GM10266 (cell line): ENCODE results near the gene SCUBE1.

Source experiments
- DNase-seq: peaks from one replicate; pipeline ENCODE4 v3.0.0; 2012; ENCODE audit errors: extremely low spot score
- TF ChIP-seq, protein P1 (sequence below): IDR thresholded peaks from 2 replicates; pipeline ENCODE4 v1.5.1; 2012; ENCODE audit warnings: mild to moderate bottlenecking, low read depth; ENCODE audit not compliant: control insufficient read depth, insufficient read depth; ENCODE audit errors: missing control alignments

SCUBE1 gene

DNA sequence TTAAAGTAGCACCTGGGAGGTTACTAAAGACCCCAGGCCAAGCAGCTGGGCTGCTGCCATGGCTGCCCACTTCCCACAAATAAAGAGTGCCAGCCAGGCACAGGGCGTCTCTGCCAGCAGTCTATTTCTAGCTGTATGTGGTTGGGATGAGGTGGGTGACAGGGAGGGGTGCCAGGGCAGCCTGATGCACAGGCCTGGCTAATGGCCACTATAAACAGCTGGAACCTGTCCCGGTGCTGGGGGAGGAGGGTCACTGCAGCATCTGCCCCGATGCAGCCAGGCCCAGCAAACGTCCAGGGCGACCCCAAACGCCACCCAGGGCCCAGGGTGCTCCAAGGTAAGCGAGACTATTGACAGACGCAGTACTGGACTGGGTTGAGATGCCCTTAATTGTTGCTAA lies 37.4 kb downstream of the SCUBE1 start:
- TF ChIP-seq, protein P1, sequence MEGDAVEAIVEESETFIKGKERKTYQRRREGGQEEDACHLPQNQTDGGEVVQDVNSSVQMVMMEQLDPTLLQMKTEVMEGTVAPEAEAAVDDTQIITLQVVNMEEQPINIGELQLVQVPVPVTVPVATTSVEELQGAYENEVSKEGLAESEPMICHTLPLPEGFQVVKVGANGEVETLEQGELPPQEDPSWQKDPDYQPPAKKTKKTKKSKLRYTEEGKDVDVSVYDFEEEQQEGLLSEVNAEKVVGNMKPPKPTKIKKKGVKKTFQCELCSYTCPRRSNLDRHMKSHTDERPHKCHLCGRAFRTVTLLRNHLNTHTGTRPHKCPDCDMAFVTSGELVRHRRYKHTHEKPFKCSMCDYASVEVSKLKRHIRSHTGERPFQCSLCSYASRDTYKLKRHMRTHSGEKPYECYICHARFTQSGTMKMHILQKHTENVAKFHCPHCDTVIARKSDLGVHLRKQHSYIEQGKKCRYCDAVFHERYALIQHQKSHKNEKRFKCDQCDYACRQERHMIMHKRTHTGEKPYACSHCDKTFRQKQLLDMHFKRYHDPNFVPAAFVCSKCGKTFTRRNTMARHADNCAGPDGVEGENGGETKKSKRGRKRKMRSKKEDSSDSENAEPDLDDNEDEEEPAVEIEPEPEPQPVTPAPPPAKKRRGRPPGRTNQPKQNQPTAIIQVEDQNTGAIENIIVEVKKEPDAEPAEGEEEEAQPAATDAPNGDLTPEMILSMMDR: no peak
- no peak for DNase-seq

DNA sequence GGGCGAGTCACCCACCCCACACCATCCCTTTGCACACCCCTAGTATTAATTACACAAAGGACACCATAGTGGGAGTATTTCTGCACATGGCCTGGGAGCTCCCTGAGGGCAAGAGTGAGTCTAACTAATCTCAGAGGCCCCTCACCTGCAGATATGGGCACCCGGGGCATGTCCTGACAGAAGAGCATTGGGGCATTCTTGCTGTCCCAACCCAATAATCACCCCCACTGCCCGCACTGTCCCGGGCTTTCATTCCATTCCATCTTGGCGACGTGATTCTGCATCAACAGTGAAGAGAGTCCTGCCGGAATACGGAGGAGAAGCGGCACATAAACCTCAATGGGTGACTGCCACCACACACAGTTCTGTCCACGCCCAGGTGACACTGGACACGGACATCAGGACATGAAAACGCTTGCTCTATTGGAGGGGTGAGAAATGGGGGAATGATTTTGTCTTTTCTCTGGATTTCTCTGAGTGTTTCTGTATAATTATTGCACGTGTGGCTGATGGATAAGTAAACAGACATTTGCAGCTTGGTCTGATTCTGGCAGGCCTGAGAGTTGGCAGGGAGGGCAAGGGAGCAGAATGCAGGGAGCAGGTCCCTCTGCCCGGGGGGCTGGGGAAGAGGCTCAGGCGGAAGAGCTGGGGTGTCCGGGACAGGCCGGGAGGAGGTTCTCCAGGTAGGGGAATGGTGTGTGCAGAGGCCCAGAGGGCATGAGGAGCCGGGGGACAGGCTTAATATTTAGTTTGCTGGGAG lies 38.2 kb downstream of the SCUBE1 start:
- TF ChIP-seq, protein P1: no peak
- no peak for DNase-seq

DNA sequence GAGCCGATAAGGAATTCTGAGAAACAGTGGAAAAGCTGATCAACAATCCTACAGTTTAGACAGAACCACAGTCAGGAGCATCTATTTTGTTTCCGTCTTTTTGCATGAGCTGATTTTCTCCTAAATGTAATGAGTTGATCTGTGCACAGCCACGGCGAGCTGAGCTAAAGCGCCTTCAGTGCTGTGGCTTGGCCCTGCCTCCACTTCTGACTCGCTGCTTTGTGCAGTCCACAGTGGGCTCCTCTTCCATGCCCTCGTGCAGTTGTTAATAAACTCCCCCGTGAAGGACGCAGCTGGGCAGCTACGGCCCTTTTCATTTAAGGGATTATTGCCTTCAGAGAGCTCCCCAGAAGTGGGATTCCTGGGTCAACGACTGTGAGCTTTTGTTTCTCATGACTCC lies 39.4 kb downstream of the SCUBE1 start:
- TF ChIP-seq, protein P1: no peak
- no peak for DNase-seq

DNA sequence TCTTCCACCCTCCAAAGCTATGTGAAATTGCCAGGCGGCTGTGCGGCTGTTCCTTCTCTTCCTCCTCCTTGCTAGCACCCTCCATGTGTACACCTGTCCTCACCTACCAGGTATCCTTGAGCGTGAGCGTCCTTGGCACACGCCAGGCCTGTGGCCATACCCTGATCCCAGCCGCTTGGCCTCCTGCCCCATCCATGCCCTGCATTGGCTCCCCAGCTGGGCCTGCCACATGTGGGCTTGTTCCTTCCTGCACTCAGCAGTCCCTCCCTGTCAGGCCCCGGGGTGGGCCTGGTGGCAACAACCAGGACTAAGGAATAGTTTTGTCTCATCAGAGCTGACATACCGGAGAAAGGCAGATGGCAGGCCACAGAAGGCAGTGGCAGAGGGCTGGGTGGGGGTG lies 40.0 kb downstream of the SCUBE1 start:
- DNase-seq: no peak
- TF ChIP-seq, protein P1: no peak

DNA sequence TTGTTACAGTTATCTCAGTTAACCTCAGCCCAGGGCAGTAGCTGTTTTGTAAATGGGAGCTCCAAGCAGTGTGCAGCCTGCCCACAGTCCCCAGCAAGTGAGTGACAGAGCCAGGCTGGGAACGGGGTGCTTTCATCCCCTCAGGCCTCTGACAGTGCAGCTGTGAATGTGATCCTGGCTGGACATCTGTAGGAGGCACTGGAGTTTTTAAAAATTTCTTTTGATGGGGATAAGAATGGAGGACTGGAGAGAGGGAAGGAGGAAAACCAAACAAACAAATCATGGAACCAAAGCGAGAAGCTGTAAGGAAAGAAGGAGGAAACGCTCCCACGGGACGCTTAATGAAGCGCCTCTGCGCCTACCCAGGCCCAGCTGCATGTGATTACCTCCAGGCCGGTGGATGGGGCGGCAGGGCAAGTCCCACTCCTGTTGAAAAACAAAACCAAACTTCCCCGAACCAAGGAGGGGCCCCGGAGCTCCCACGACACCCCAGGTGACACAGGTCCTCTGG lies 40.6 kb downstream of the SCUBE1 start:
- DNase-seq: no peak
- TF ChIP-seq, protein P1: no peak

DNA sequence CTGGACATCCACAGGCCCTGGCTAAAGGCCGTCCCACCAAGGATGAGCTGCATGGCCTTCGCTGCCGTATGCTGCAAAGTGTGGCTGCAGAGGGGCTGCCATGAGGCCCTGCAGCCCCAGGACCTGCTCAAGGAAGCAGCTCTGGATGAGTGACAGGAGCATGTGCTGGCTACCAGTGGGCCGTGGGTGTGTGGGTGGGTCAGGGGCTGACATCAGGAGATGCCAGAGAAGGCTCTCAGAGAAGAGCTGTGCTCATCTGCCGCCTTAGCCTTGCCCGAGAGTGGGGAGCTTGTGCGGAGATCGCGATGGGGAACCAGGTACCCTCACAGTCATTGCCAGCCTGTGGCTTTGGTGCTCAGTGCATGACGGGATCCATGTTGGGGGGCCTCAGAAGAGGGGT lies 41.3 kb downstream of the SCUBE1 start:
- no peak for DNase-seq
- TF ChIP-seq, protein P1: no peak

DNA sequence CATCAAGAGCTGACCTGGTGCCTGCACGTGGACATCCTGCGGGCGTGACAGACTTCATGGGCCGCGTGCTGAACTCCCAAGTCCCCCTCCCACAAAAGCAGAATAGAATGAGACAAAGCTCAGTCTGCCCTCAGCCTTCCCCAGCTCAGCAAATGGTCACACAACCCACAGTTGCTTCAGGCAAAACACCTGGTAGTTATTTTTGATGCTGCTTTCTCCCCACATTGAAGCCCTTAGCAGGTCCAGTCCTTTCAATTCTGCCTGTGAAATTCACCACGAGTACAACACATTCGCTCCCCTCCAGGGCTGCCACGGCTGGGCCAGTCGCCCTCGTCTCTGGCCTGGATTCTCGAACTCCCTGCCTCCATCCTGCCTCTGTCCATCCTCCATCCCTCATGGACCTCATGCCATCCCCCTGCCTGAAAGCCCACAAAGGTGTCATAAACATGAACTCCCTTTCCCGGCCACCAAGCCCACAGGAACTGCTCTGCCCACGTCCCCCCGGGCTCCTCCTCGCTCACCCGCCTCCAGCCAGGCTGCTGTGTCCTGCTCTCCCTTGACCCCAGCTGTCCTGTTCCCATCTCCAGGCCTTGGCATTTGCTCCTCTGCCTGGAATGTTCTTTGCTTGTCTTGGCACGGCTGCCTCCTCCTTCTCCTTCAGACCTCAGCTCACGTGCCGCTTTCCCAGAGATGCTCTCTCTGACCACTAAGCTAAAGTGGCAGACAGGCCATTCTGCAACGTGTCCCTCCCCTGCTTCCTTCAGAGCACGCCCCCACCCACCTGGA lies 42.1 kb downstream of the SCUBE1 start:
- DNase-seq: no peak
- TF ChIP-seq, protein P1: no peak
